Keratinocyte (primary cell): ENCODE data around the gene ALB. TPM values are rescaled to one million over a fixed set of nuclear protein-coding genes. Genes with fewer than 3 reads are reported as not detected.

Experiments used
- DNase-seq: peaks from one replicate; pipeline ENCODE4 v3.0.0-alpha.2; 2011; ENCODE audit warnings: low read depth, missing footprints, low spot score
- FAIRE-seq: peaks from 2 replicates; lab custom pipeline; 2011; peaks lifted over from hg19 to GRCh38; lab: Jason Lieb, UNC
- H2AFZ ChIP-seq: 2 replicates; pipeline ENCODE4 v1.6.0; 2012; ENCODE audit warnings: low read length, control low read depth, inconsistent platforms; ENCODE audit not compliant: control insufficient read depth
- H3K27ac ChIP-seq: 2 replicates; pipeline ENCODE4 v1.5.1; 2011; ENCODE audit warnings: low read length; ENCODE audit not compliant: control insufficient read depth, insufficient read depth
- H3K27me3 ChIP-seq: 3 replicates; pipeline ENCODE4 v1.6.0; 2011; ENCODE audit warnings: low read length; ENCODE audit not compliant: control insufficient read depth, insufficient read depth; ENCODE audit errors: extremely low read depth
- H3K36me3 ChIP-seq, 2 experiments: 2 replicates in 1 of 2; 3 replicates in 1 of 2; pipeline ENCODE4 v1.5.1; 2011; ENCODE audit warnings: low read length in 2 of 2, mild to moderate bottlenecking in 1 of 2; ENCODE audit not compliant: control insufficient read depth in 2 of 2, insufficient read depth in 2 of 2; ENCODE audit errors: extremely low read depth in 1 of 2
- H3K4me1 ChIP-seq: 3 replicates; pipeline ENCODE4 v1.5.1; 2011; ENCODE audit warnings: low read length; ENCODE audit not compliant: control insufficient read depth, insufficient read depth; ENCODE audit errors: extremely low read depth
- H3K4me2 ChIP-seq: 3 replicates; pipeline ENCODE4 v1.6.0; 2011; ENCODE audit warnings: low read depth, low read length; ENCODE audit not compliant: control insufficient read depth, insufficient read depth; ENCODE audit errors: extremely low read depth
- H3K4me3 ChIP-seq, 3 experiments: fragments of 200-600 bp in 1 of 3; sonication (generic) in 1 of 3; 2 replicates in 2 of 3; 3 replicates in 1 of 3; pipeline ENCODE4 v1.5.1; 2011 to 2016; ENCODE audit warnings: low read length in 3 of 3, mild to moderate bottlenecking in 3 of 3, control low read depth in 2 of 3, inconsistent platforms in 1 of 3, low read depth in 1 of 3, mixed read lengths in 1 of 3, mixed run types in 1 of 3, moderate library complexity in 1 of 3; ENCODE audit not compliant: control insufficient read depth in 2 of 3, insufficient read depth in 2 of 3; ENCODE audit errors: extremely low read depth in 1 of 3
- H3K79me2 ChIP-seq: 2 replicates; pipeline ENCODE4 v1.6.0; 2012; ENCODE audit warnings: low read length; ENCODE audit not compliant: control insufficient read depth, insufficient read depth
- H3K9ac ChIP-seq: 3 replicates; pipeline ENCODE4 v1.6.0; 2011; ENCODE audit warnings: low read length; ENCODE audit not compliant: control insufficient read depth, insufficient read depth; ENCODE audit errors: extremely low read depth
- H3K9me1 ChIP-seq: 3 replicates; pipeline ENCODE4 v1.6.0; 2011; ENCODE audit warnings: low read length; ENCODE audit not compliant: control insufficient read depth, insufficient read depth; ENCODE audit errors: extremely low read depth
- H3K9me3 ChIP-seq: 2 replicates; pipeline ENCODE4 v1.5.1; 2012; ENCODE audit warnings: low read depth, low read length; ENCODE audit not compliant: control insufficient read depth
- H4K20me1 ChIP-seq: 3 replicates; pipeline ENCODE4 v1.6.0; 2011; ENCODE audit warnings: low read length; ENCODE audit not compliant: control insufficient read depth, insufficient read depth; ENCODE audit errors: extremely low read depth
- CTCF ChIP-seq, 3 experiments: IDR thresholded peaks in 1 of 3; conservative IDR thresholded peaks in 1 of 3; optimal IDR thresholded peaks in 1 of 3; 2 replicates in 2 of 3; 3 replicates in 1 of 3; pipeline versions ENCODE3 to v1.5.1; 2011; ENCODE audit warnings: low read length in 3 of 3, mild to moderate bottlenecking in 3 of 3, moderate library complexity in 2 of 3, control low read depth in 1 of 3, inconsistent platforms in 1 of 3; ENCODE audit not compliant: insufficient read depth in 2 of 3; ENCODE audit errors: extremely low read depth in 1 of 3
- EZH2 ChIP-seq: IDR thresholded peaks from one replicate; pipeline ENCODE4 v1.6.1; 2012; ENCODE audit warnings: inconsistent platforms, mild to moderate bottlenecking, low read length, moderate library complexity
- dilution Hi-C: fragments of 300-500 bp; cut with MboI; formaldehyde crosslinking; loops from one replicate; pipeline ENCODE4 v1.7.0; 2020; ENCODE audit warnings: low sequenced_read_pairs; ENCODE audit not compliant: extremely low pct_ligation_motif_present
- polyA plus RNA-seq, 5 experiments: library from polyadenylated mRNA; depleted of rRNA in 3 of 5; stranded (reverse) in 3 of 5; stranded (forward) in 1 of 5; unstranded in 1 of 5; fragments of >200 nt; gene quantifications; 1 replicate in 1 of 5; 2 replicates in 3 of 5; 3 replicates in 1 of 5; pipeline versions ENCODE4 v1.2.1 to v1.2.3, GENCODE V29; 2011 to 2012; ENCODE audit warnings: missing spikeins in 2 of 5, low read depth in 1 of 5, low replicate concordance in 1 of 5

ALB gene
- polyA plus RNA-seq, 1 donor (not counting 4 experiments of a cell fraction or from before 2014, with no cell fraction given) = not detected

GRCh38 chr4:73450398-73451004 is 46.4 kb downstream of the ALB start:
- no peaks in the 10 kb centered on the region for H3K27me3 ChIP-seq
- FAIRE-seq (peak; percentile 91), DNase-seq (peak; percentile 80)
- no peaks in the 10 kb centered on the region for H3K36me3 ChIP-seq
- H3K9me3 ChIP-seq = no peaks in the 10 kb centered on the region
- H3K27ac ChIP-seq = peak overlapping the region; percentile 82
- peak overlapping the region; percentile 80 for H3K4me2 ChIP-seq
- dilution Hi-C loops = no loop called here
- no peak for TF ChIP-seq EZH2
- TF ChIP-seq CTCF (optimal IDR thresholded peaks at IDR 0.05 in 1 of 3, IDR thresholded peaks at IDR 0.05 in 1 of 3, conservative IDR thresholded peaks at IDR 0.05 in 1 of 3; ENCODE audit: extremely low read depth in 1 of 3, insufficient read depth in 2 of 3, low read length in 3 of 3) = no peak
- no peaks in the 10 kb centered on the region for H4K20me1 ChIP-seq
- peak overlapping the region; percentile 94 for H2AFZ ChIP-seq
- H3K79me2 ChIP-seq = no peaks in the 10 kb centered on the region
- peak overlapping the region; percentile 68 for H3K9ac ChIP-seq
- H3K4me1 ChIP-seq = peaks cover 42% of the 10 kb centered on the region
- no peaks in the 10 kb centered on the region for H3K9me1 ChIP-seq
- H3K4me3 ChIP-seq = peak overlapping the region in 2 of 3 experiments; percentile 45 to 50

GRCh38 chr4:73451404-73451803 is 47.3 kb downstream of the ALB start:
- Histone ChIP-seq H3K4me1 (peaks cover 42% of the 10 kb centered on the region), H3K9me3 (no peaks in the 10 kb centered on the region), H3K27me3 (no peaks in the 10 kb centered on the region), H3K9ac (no peak overlapping the region), H3K4me2 (no peak overlapping the region), H3K27ac (no peak overlapping the region), H2AFZ (no peak overlapping the region), H3K4me3 (no peak overlapping the region), H3K36me3 (no peaks in the 10 kb centered on the region), H3K9me1 (no peaks in the 10 kb centered on the region), H4K20me1 (no peaks in the 10 kb centered on the region), H3K79me2 (no peaks in the 10 kb centered on the region)
- no peak for TF ChIP-seq EZH2
- no peak for TF ChIP-seq CTCF (optimal IDR thresholded peaks at IDR 0.05 in 1 of 3, IDR thresholded peaks at IDR 0.05 in 1 of 3, conservative IDR thresholded peaks at IDR 0.05 in 1 of 3; ENCODE audit: extremely low read depth in 1 of 3, insufficient read depth in 2 of 3, low read length in 3 of 3)
- FAIRE-seq (no peak), DNase-seq (no peak)
- dilution Hi-C loops = no loop called here
